SK-N-SH (cell line): ENCODE measurements around the gene OSBPL10.

ENCODE experiments used
- CHD2 ChIP-seq: fragments of 150-350 bp; IDR thresholded peaks from 2 replicates; pipeline ENCODE4 v1.6.1; 2018; ENCODE audit warnings: low read length; ENCODE audit not compliant: partially characterized antibody
- GABPA ChIP-seq: IDR thresholded peaks from 2 replicates; pipeline ENCODE4 v1.4.0; 2012; ENCODE audit warnings: low read depth, mild to moderate bottlenecking
- MEF2A ChIP-seq: IDR thresholded peaks from 2 replicates; pipeline ENCODE4 v1.4.0; 2012; ENCODE audit warnings: low read depth, borderline replicate concordance
- POLR2AphosphoS5 ChIP-seq: IDR thresholded peaks from 2 replicates; pipeline ENCODE4 v1.6.1; 2012; ENCODE audit warnings: low read depth, low read length
- RCOR1 ChIP-seq: fragments of 150-350 bp; IDR thresholded peaks from 2 replicates; pipeline ENCODE4 v1.6.1; 2017; ENCODE audit warnings: antibody characterized with exemption, low read length
- RXRA ChIP-seq: IDR thresholded peaks from 2 replicates; pipeline ENCODE4 v1.4.0; 2012; ENCODE audit warnings: low read depth, mild to moderate bottlenecking, borderline replicate concordance
- SMC3 ChIP-seq: IDR thresholded peaks from 2 replicates; pipeline ENCODE4 v1.6.1; 2012; ENCODE audit warnings: low read depth, low read length, improper control_type of control experiment
- TF ChIP-seq, protein P1 (sequence below): fragments of 200-600 bp; sonication (generic); IDR thresholded peaks from 2 replicates; pipeline ENCODE4 v1.6.1; 2017; ENCODE audit warnings: antibody characterized with exemption, mild to moderate bottlenecking, moderate library complexity

GRCh38 chr3:31942446-31942845, 38.6 kb downstream of the OSBPL10 start:
- TF ChIP-seq, protein P1, sequence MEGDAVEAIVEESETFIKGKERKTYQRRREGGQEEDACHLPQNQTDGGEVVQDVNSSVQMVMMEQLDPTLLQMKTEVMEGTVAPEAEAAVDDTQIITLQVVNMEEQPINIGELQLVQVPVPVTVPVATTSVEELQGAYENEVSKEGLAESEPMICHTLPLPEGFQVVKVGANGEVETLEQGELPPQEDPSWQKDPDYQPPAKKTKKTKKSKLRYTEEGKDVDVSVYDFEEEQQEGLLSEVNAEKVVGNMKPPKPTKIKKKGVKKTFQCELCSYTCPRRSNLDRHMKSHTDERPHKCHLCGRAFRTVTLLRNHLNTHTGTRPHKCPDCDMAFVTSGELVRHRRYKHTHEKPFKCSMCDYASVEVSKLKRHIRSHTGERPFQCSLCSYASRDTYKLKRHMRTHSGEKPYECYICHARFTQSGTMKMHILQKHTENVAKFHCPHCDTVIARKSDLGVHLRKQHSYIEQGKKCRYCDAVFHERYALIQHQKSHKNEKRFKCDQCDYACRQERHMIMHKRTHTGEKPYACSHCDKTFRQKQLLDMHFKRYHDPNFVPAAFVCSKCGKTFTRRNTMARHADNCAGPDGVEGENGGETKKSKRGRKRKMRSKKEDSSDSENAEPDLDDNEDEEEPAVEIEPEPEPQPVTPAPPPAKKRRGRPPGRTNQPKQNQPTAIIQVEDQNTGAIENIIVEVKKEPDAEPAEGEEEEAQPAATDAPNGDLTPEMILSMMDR = no peak
- no peak for TF ChIP-seq GABPA
- no peak for TF ChIP-seq SMC3
- no peak for TF ChIP-seq CHD2
- TF ChIP-seq POLR2AphosphoS5 = no peak
- TF ChIP-seq RXRA = no peak
- no peak for TF ChIP-seq MEF2A
- TF ChIP-seq RCOR1 = no peak
